ENCODE data around the gene LAPTM5.
A peak's percentile ranks its signal among the peaks of the same experiment; 100 is the strongest.

Gene LAPTM5

DNA sequence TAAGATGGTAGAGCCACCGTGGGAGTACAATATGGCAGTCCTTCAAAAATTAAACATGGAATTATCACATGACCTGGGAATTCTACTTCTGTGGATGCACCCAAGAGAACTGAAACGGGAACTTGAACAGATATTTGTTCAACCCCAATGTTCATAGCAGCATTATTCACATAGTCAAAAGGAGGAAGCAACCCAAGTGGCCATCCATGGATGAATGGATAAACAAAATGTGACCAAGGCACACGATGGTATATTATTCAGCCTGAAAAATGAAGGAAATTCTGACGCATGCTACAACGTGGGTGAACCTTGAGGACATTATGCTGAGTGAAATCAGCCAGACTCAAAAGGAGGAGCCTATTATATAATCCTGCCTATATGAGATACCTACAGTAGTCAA is 22.8 kb upstream of the LAPTM5 start:
- no peak for DNase-seq (ENCODE audit: extremely low read depth, low read depth)
- TF ChIP-seq, protein P1, sequence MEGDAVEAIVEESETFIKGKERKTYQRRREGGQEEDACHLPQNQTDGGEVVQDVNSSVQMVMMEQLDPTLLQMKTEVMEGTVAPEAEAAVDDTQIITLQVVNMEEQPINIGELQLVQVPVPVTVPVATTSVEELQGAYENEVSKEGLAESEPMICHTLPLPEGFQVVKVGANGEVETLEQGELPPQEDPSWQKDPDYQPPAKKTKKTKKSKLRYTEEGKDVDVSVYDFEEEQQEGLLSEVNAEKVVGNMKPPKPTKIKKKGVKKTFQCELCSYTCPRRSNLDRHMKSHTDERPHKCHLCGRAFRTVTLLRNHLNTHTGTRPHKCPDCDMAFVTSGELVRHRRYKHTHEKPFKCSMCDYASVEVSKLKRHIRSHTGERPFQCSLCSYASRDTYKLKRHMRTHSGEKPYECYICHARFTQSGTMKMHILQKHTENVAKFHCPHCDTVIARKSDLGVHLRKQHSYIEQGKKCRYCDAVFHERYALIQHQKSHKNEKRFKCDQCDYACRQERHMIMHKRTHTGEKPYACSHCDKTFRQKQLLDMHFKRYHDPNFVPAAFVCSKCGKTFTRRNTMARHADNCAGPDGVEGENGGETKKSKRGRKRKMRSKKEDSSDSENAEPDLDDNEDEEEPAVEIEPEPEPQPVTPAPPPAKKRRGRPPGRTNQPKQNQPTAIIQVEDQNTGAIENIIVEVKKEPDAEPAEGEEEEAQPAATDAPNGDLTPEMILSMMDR (IDR thresholded peaks at IDR 0.05; ENCODE audit: low read depth, low read length) = no peak

DNA sequence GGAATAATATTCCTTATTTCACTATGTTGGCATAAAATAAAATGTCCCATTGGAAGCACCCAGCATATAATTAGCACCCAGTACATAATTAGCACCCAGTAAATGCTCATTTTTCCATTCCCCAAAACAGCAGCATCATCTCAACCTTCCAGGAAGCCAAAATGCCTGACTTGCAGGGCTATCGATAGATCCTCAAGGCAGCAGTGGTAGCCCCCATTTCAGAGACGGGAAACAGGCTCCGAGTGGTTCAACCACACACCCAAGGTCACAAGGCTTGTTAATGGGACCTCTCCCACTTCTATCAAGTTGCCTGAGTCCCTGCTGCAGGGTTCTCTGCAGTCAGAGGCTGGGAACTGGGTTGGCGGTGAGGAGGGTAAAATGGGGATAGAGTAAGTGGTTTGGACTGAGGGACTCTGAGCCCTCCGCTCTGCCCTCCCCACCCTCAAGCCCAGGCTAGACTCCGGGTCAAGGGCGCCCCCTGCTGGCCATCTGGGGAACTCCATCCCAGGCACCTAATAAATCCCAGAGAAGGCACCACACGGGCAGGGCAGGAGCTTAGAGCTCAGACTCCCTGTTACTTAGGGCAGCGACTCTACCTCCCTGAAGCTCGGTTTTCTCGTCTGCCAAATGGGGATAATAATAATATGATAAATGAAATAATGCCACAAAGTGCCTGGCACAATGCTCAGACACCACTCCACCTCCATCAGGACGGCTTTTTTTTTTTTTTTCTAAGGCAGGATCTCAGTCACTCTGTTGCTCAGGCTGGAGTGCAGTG is 21.9 kb upstream of the LAPTM5 start:
- TF ChIP-seq, protein P1 (IDR thresholded peaks at IDR 0.05; ENCODE audit: low read depth, low read length) = peak; percentile 89
- peak; percentile 34 for DNase-seq (ENCODE audit: extremely low read depth, low read depth)

DNA sequence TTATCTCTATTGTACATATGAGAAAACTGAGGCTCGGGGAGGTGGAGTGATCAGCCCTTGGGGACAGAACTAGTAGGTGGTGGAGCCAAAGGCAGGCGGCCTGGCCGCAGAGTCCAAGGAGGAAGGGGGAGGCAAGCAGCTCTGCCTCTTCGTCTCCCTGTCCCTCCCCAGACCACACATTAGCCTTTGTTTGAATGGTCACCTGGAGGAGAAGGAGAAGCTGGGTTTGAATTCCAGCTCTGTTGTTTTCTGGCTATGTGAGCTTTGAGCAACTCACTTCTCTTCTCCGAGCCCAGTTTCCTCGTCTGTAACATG is 21.4 kb upstream of the LAPTM5 start:
- TF ChIP-seq, protein P1 (IDR thresholded peaks at IDR 0.05; ENCODE audit: low read depth, low read length) = no peak
- DNase-seq (ENCODE audit: extremely low read depth, low read depth) = no peak

DNA sequence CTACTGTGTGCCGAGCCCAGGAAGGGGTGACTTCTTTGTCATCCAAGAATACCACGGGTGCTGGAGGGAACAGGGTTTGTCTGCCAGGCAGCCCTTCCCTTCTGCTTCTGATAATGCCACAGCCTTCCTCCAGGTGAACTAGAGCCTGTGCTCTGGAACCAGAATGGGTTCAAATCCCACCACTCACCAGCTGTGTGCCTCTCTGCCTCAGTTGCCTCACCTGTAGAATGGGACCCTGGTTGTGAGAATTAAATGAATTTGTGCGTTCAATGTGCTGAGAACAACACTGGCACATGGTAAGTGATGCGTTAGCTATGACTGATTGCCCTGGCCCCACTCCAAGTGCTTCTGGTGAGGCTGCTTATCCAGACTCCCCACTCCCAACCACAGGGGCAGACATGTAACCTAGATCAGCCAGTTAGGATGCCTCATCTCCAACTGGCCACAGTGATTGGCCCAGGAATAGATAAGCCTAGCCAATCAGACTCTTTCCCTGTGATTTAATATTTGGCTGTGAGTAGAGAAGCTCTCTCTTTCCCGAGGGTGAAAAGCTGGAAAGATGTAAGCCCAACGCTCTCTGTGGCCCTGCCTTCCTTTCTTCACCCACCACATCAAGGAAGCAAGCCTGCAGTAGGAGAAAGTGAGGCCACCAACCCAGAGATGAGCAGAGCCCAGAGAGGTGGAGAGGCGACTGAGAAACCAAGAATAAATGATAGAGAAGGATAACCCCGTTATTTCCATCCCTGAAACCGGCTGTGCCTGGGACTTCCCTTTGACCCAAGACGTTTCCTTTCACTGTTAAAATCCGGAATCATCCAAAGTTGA is 20.8 kb upstream of the LAPTM5 start:
- TF ChIP-seq, protein P1 (IDR thresholded peaks at IDR 0.05; ENCODE audit: low read depth, low read length) = no peak
- no peak for DNase-seq (ENCODE audit: extremely low read depth, low read depth)

DNA sequence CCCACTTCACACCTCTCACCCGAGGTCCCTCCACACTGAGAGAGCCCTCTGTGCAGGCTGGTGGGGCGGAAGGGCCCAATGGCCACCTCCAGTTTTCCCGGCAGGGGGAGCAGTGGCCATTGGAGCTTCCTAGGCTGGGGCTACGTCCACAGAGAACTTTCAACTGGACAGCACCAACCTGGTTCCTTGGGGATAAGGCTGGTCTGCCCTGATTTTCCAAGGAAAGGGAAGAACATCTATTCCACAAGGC is 20.3 kb upstream of the LAPTM5 start:
- TF ChIP-seq, protein P1 (IDR thresholded peaks at IDR 0.05; ENCODE audit: low read depth, low read length) = no peak
- no peak for DNase-seq (ENCODE audit: extremely low read depth, low read depth)

DNA sequence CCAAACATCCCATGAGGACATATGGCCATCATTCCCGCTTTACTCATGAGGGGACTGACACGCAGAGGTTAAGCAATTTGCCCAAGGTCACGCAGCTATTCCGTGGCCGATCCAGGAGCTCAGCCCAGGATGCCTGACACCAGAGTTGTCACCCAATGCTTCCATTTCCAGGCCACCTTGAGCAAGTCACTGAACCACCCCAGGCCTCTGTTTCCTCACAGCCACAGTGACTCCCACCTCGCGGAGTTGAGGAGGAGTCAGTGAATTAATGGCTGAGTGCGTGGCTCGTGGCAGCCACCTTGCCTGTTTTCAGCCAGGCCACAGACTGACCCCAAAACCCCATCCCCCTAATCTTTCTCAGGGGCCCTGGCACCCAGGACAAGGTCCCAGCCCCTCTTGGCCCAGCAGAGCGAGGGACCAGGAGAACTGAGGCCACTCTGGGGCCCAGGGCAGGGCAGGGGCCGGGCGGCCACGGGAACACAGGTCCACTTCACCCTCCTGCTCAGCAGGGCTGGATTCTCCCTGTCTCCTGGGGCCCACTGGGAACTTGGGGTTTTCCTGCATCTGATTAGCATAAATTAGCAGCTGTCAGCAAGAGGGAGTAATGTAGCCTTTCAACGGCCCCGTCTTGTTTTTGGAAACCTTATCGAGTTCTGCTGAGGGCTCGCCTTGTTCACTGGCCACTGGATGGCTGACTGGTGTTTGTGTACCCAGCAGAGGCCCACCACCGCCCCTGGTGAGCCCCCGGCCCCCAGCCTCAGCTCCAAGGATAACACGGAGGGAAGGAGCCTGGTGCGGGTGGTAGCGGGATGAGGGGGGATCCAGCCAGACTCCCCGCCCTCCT is 19.7 kb upstream of the LAPTM5 start:
- TF ChIP-seq, protein P1 (IDR thresholded peaks at IDR 0.05; ENCODE audit: low read depth, low read length) = no peak
- no peak for DNase-seq (ENCODE audit: extremely low read depth, low read depth)

Measured in AG09319 (cell line).